Endodermal cell (in vitro differentiated cells): ENCODE data around the gene AFTPH. TPM values are rescaled to one million over a fixed set of nuclear protein-coding genes. Genes with fewer than 3 reads are reported as not detected.

Experiments
- DNase-seq: peaks from one replicate; pipeline ENCODE4 v3.0.0-alpha.2; 2017
- H3K27ac ChIP-seq: 2 replicates; pipeline ENCODE4 v1.5.1; 2013; ENCODE audit warnings: mild to moderate bottlenecking, low read depth, low read length, moderate library complexity
- H3K27me3 ChIP-seq: 2 replicates; pipeline ENCODE4 v1.6.1; 2013; ENCODE audit warnings: mild to moderate bottlenecking, low read length, moderate library complexity; ENCODE audit not compliant: insufficient read depth, control insufficient read depth, poor library complexity, severe bottlenecking
- H3K36me3 ChIP-seq: 2 replicates; pipeline ENCODE4 v1.7.0; 2013; ENCODE audit warnings: mild to moderate bottlenecking, low read length, moderate library complexity; ENCODE audit not compliant: control insufficient read depth, insufficient read depth
- H3K4me1 ChIP-seq: one replicate; pipeline ENCODE4 v1.7.0; 2013; ENCODE audit warnings: low read length; ENCODE audit not compliant: control insufficient read depth, insufficient read depth
- H3K4me3 ChIP-seq: 2 replicates; pipeline ENCODE4 v1.5.1; 2013; ENCODE audit warnings: mild to moderate bottlenecking, low read length, moderate library complexity
- H3K9ac ChIP-seq: 2 replicates; pipeline ENCODE4 v1.6.1; 2013; ENCODE audit warnings: mild to moderate bottlenecking, low read length, moderate library complexity; ENCODE audit not compliant: poor library complexity, severe bottlenecking; ENCODE audit errors: extremely low read depth
- H3K9me3 ChIP-seq: 2 replicates; pipeline ENCODE4 v1.6.1; 2013; ENCODE audit warnings: mild to moderate bottlenecking, low read length, moderate library complexity; ENCODE audit not compliant: control insufficient read depth
- H3K27ac Mint-ChIP-seq: 2 replicates; pipeline ENCODE4 v1.8.0; 2020; ENCODE audit warnings: mixed read lengths
- H3K27me3 Mint-ChIP-seq: 2 replicates; pipeline ENCODE4 v1.8.0; 2021; ENCODE audit warnings: mild to moderate bottlenecking, mixed read lengths; ENCODE audit not compliant: insufficient read depth
- H3K36me3 Mint-ChIP-seq: 2 replicates; pipeline ENCODE4 v1.8.0; 2020; ENCODE audit warnings: low read depth, mixed read lengths
- H3K4me1 Mint-ChIP-seq: 2 replicates; pipeline ENCODE4 v1.8.0; 2020; ENCODE audit warnings: mixed read lengths
- H3K4me3 Mint-ChIP-seq: 2 replicates; pipeline ENCODE4 v1.8.0; 2020; ENCODE audit warnings: mild to moderate bottlenecking, moderate library complexity, mixed read lengths
- H3K9me3 Mint-ChIP-seq: 2 replicates; pipeline ENCODE4 v1.8.0; 2020; ENCODE audit warnings: mild to moderate bottlenecking, mixed read lengths
- CTCF ChIP-seq: fragments of 200-600 bp; sonication (generic); conservative IDR thresholded peaks from 2 replicates; pipeline ENCODE4 v1.5.0; 2021; ENCODE audit warnings: antibody characterized with exemption, mild to moderate bottlenecking
- WGBS, 2 experiments: methylation state at CpG; one replicate each; pipeline versions ENCODE4 v1.1.5 to v1.1.7; 2013; ENCODE audit warnings: missing lambda C conversion rate in 2 of 2, mixed read lengths in 1 of 2; ENCODE audit not compliant: insufficient coverage in 1 of 2, insufficient read length in 1 of 2; 5-methylcytosine and 5-hydroxymethylcytosine counted together
- total RNA-seq, 2 donors: library from RNA; stranded (reverse); fragmentation: NEBNext Ultra II Directional in 1 of 2; extraction: Animal tissue kit (Norgen Biotek cat#: 25700) in 1 of 2; gene quantifications; 2 replicates in 1 of 2; 3 replicates in 1 of 2; pipeline ENCODE4 v1.2.1, GENCODE V29; 2021

AFTPH gene
- total RNA-seq, 2 donors from 2014 or later, result 13.7 to 21.5 TPM

- 89 to 94% methylated on average over 2 to 4 of the region's 4 CpGs for WGBS, 2 experiments
- TF ChIP-seq CTCF, result no peak
- no peak overlapping the region for H3K27ac Mint-ChIP-seq
Measured at GRCh38 chr2:64591188-64591587, 67.1 kb downstream of the AFTPH start.

GRCh38 chr2:64593035-64593655 lies 69.0 kb downstream of the AFTPH start:
- H3K36me3 ChIP-seq, result peaks cover 38% of the 10 kb centered on the region
- Mint-ChIP-seq H3K4me3 (no peak overlapping the region), H3K27me3 (no peaks in the 10 kb centered on the region), H3K9me3 (no peaks in the 10 kb centered on the region), H3K4me1 (no peaks in the 10 kb centered on the region), H3K36me3 (peaks cover 5% of the 10 kb centered on the region), H3K27ac (no peak overlapping the region)
- no peaks in the 10 kb centered on the region for H3K4me1 ChIP-seq
- TF ChIP-seq CTCF, result no peak
- no peaks in the 10 kb centered on the region for H3K9me3 ChIP-seq
- no peak overlapping the region for H3K9ac ChIP-seq
- no peaks in the 10 kb centered on the region for H3K27me3 ChIP-seq
- no peak overlapping the region for H3K27ac ChIP-seq
- DNase-seq, result no peak
- 97 to 100% methylated on average over 2 to 4 of the region's 4 CpGs for WGBS, 2 experiments
- no peak overlapping the region for H3K4me3 ChIP-seq

More at GRCh38 chr2:64591188-64591587, 67.1 kb downstream of the AFTPH start:
- H3K27me3 Mint-ChIP-seq, result no peaks in the 10 kb centered on the region
- peaks cover 5% of the 10 kb centered on the region for H3K36me3 Mint-ChIP-seq
- H3K9me3 ChIP-seq, result no peaks in the 10 kb centered on the region
- DNase-seq, result no peak
- no peak overlapping the region for H3K27ac ChIP-seq
- H3K9me3 Mint-ChIP-seq, result no peaks in the 10 kb centered on the region
- H3K27me3 ChIP-seq, result no peaks in the 10 kb centered on the region
- no peak overlapping the region for H3K4me3 ChIP-seq
- no peak overlapping the region for H3K9ac ChIP-seq
- no peak overlapping the region for H3K4me3 Mint-ChIP-seq
- no peaks in the 10 kb centered on the region for H3K4me1 ChIP-seq
- H3K4me1 Mint-ChIP-seq, result no peaks in the 10 kb centered on the region
- peaks cover 39% of the 10 kb centered on the region for H3K36me3 ChIP-seq

DNA sequence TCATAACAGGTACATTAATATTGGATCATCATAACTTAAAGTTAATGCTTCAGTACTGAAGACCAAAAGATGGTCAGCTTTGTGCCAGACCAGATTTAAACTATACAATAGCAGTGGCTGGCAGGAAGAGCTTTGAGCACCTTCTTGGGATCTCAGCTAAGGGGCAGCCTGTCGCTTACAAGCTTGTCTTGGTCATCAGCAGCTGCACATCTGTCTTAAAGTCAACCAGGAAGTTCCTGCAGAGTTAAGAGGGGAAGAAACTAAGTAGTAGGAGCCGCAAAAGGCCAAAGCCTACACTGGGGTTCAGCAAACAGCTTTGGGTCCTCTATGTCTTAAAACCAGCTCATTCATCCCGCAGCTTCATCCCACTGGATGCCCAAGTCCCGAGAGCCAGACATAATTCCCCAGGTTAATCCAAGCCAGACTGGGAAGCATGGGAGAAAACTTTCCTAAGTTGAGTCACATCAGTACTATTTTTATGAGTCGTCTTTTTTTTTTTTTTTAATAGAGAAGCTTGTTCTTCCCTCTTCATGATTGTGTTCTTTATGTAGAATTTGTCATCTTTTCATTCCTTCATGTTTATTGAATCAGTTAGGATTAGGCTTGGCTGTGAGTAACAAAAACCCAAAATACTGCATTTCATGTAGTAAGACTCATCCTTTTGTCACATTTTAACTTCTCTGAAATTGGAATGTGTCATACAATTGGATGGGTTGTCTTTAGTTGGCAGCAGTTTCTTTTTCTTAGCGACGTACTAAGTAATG lies 70.3 kb downstream of the AFTPH start:
- H3K27ac Mint-ChIP-seq, result no peak overlapping the region
- no peaks in the 10 kb centered on the region for H3K27me3 Mint-ChIP-seq
- DNase-seq, result no peak
- Histone ChIP-seq H3K27me3 (no peaks in the 10 kb centered on the region), H3K4me1 (no peaks in the 10 kb centered on the region), H3K4me3 (no peak overlapping the region), H3K36me3 (peaks cover 31% of the 10 kb centered on the region), H3K9me3 (no peaks in the 10 kb centered on the region), H3K9ac (no peak overlapping the region), H3K27ac (no peak overlapping the region)
- no peaks in the 10 kb centered on the region for H3K4me1 Mint-ChIP-seq
- 92 to 93% methylated on average over 4 to 7 of the region's 7 CpGs for WGBS, 2 experiments
- TF ChIP-seq CTCF, result no peak
- no peaks in the 10 kb centered on the region for H3K9me3 Mint-ChIP-seq
- peaks cover 5% of the 10 kb centered on the region for H3K36me3 Mint-ChIP-seq
- no peak overlapping the region for H3K4me3 Mint-ChIP-seq
